GM12878 (cell line): Measurements from ENCODE around the gene IVL. TPM values are rescaled to one million over a fixed set of nuclear protein-coding genes. Genes with fewer than 3 reads are reported as not detected.

Experiments used
- ATAC-seq: fragments of 200-7000 bp; cut with Tn5 transposase; 3 replicates; pipeline ENCODE4 v1.9.1; 2020; ENCODE audit warnings: mild to moderate bottlenecking, moderate library complexity
- BruUV-seq: library from RNA; stranded (reverse); fragments of 400-500 nt; replicated peaks from 2 replicates; lab custom pipeline; 2021; lab: Mats Ljungman, UMichigan
- CTCF ChIA-PET: fragments of 300-600 bp; sonication (Branson Sonifier 250); formaldehyde crosslinking; extraction: SDS; loops from one replicate; lab custom pipeline; 2021; ENCODE audit warnings: inconsistent platforms; lab: Yijun Ruan, JAX
- POLR2A ChIA-PET: fragments of 350-600 bp; formaldehyde crosslinking; extraction: SDS; loops from one replicate; lab custom pipeline; 2021; ENCODE audit warnings: inconsistent platforms; lab: Charles Lee
- RAD21 ChIA-PET: fragments of 300-600 bp; sonication (Branson Sonifier 250); formaldehyde crosslinking; loops from one replicate; lab custom pipeline; 2023; ENCODE audit warnings: antibody characterized with exemption; ENCODE audit not compliant: unreplicated experiment; lab: Charles Lee
- SMC1A ChIA-PET: fragments of 300-600 bp; sonication (Branson Sonifier 250); formaldehyde crosslinking; loops from one replicate; lab custom pipeline; 2023; ENCODE audit not compliant: unreplicated experiment, uncharacterized antibody; lab: Charles Lee
- DNase-seq: peaks from one replicate; pipeline ENCODE4 v3.0.0-alpha.2; 2011; ENCODE audit warnings: low read depth, low spot score
- FAIRE-seq: peaks from 3 replicates; lab custom pipeline; 2011; peaks lifted over from hg19 to GRCh38; lab: Jason Lieb, UNC
- H2AFZ ChIP-seq: 2 replicates; pipeline ENCODE4 v1.6.0; 2011; ENCODE audit warnings: low read depth, low read length, control low read depth; ENCODE audit not compliant: control insufficient read depth
- H3K27ac ChIP-seq: 2 replicates; pipeline ENCODE4 v1.5.1; 2011; ENCODE audit warnings: control low read depth; ENCODE audit not compliant: control insufficient read depth, insufficient read depth
- H3K27me3 ChIP-seq, 2 experiments: replicated peaks in 1 of 2; 2 replicates each; pipeline versions ENCODE4 v1.6.0 to v1.6.1; 2011; ENCODE audit warnings: low read length in 1 of 2; ENCODE audit not compliant: control insufficient read depth in 2 of 2, insufficient read depth in 2 of 2
- H3K36me3 ChIP-seq, 2 experiments: 2 replicates each; pipeline ENCODE4 v1.5.1; 2011; ENCODE audit warnings: low read length in 1 of 2; ENCODE audit not compliant: control insufficient read depth in 2 of 2, insufficient read depth in 2 of 2
- H3K4me1 ChIP-seq: 2 replicates; pipeline ENCODE4 v1.6.1; 2011; ENCODE audit warnings: mild to moderate bottlenecking, low read length, moderate library complexity, mixed read lengths; ENCODE audit not compliant: control insufficient read depth, insufficient read depth
- H3K4me2 ChIP-seq: 2 replicates; pipeline ENCODE4 v1.6.0; 2011; ENCODE audit warnings: control low read depth; ENCODE audit not compliant: control insufficient read depth, insufficient read depth
- H3K4me3 ChIP-seq: fragments of 200-600 bp; sonication (generic); 2 replicates; pipeline ENCODE4 v1.5.1; 2016
- H3K79me2 ChIP-seq: 2 replicates; pipeline ENCODE4 v1.6.0; 2011; ENCODE audit warnings: low read length; ENCODE audit not compliant: control insufficient read depth, insufficient read depth
- H3K9ac ChIP-seq: 2 replicates; pipeline ENCODE4 v1.8.0; 2011; ENCODE audit warnings: low read length, control low read depth, mixed read lengths; ENCODE audit not compliant: control insufficient read depth, insufficient read depth
- H3K9me3 ChIP-seq: replicated peaks from 3 replicates; pipeline ENCODE4 v1.5.1; 2011; ENCODE audit warnings: mild to moderate bottlenecking, low read length; ENCODE audit not compliant: control insufficient read depth, insufficient read depth
- H4K20me1 ChIP-seq: 2 replicates; pipeline ENCODE4 v1.6.0; 2011; ENCODE audit not compliant: control insufficient read depth, insufficient read depth
- CBFB ChIP-seq: IDR thresholded peaks from 2 replicates; pipeline ENCODE4 v1.6.1; 2016; ENCODE audit warnings: antibody characterized with exemption, low read depth
- NR2C2 ChIP-seq: IDR thresholded peaks from 2 replicates; pipeline ENCODE4 v1.6.1; 2011; ENCODE audit warnings: borderline replicate concordance, low read depth; ENCODE audit not compliant: control insufficient read depth, insufficient read length
- REST ChIP-seq: IDR thresholded peaks from 2 replicates; pipeline ENCODE4 v1.6.1; 2012; ENCODE audit warnings: mild to moderate bottlenecking, low read depth, low read length
- ZBED1 ChIP-seq: IDR thresholded peaks from 2 replicates; pipeline ENCODE4 v1.6.1; 2016; ENCODE audit warnings: borderline replicate concordance
- WGBS: methylation state at CpG from one replicate; pipeline ENCODE4 v1.1.6; 2016; ENCODE audit warnings: low lambda C conversion rate; ENCODE audit not compliant: insufficient replicate concordance, insufficient coverage; ENCODE audit errors: missing lambda C conversion rate; 5-methylcytosine and 5-hydroxymethylcytosine counted together
- in situ Hi-C: fragments of 300-500 bp; cut with MboI; formaldehyde crosslinking; loops from 9 replicates; pipeline ENCODE4 v1.14.3; 2018; ENCODE audit warnings: mixed read lengths
- intact Hi-C: fragments of 100-400 bp; cut with micrococcal nuclease; formaldehyde crosslinking; loops from one replicate; pipeline ENCODE4 v1.14.2; 2022; ENCODE audit not compliant: unreplicated experiment
- polyA plus RNA-seq, 11 experiments: library from polyadenylated mRNA; depleted of rRNA in 4 of 11; unstranded in 6 of 11; stranded (reverse) in 5 of 11; fragments of >200 nt; fragmentation: Nextera tagmentation in 4 of 11; fragmentation: Illumina TruSeq in 1 of 11; extraction: Ambion mirVana in 4 of 11; extraction: Trizol in 1 of 11; gene quantifications; 1 replicate in 1 of 11; 2 replicates in 10 of 11; pipeline versions ENCODE4 v1.2.1 to v1.2.3, GENCODE V29; 2011 to 2016; ENCODE audit warnings: inconsistent platforms in 2 of 11, missing spikeins in 2 of 11, low read depth in 1 of 11
- total RNA-seq, 4 experiments: library from RNA; depleted of rRNA in 3 of 4; stranded (reverse); fragments of >200 nt in 3 of 4; fragmentation: Illumina TruSeq in 1 of 4; extraction: Trizol in 1 of 4; gene quantifications; 2 replicates each; pipeline versions ENCODE4 v1.2.1 to v1.2.3, GENCODE V29; 2013 to 2021
- TF ChIP-seq, protein P1 (sequence below): IDR thresholded peaks from 2 replicates; pipeline ENCODE4 v1.6.1; 2011; ENCODE audit warnings: borderline replicate concordance, low read depth, mild to moderate bottlenecking, moderate library complexity, mixed read lengths, low read length; ENCODE audit not compliant: insufficient read depth; ENCODE audit errors: extremely low read length

The IVL gene
- total and polyA plus RNA-seq, 10 of the 15 experiments (the other 5 are each of a cell fraction or from before 2014, with no cell fraction given), result 1.4 to 20.3 (median 13.4) TPM

DNA sequence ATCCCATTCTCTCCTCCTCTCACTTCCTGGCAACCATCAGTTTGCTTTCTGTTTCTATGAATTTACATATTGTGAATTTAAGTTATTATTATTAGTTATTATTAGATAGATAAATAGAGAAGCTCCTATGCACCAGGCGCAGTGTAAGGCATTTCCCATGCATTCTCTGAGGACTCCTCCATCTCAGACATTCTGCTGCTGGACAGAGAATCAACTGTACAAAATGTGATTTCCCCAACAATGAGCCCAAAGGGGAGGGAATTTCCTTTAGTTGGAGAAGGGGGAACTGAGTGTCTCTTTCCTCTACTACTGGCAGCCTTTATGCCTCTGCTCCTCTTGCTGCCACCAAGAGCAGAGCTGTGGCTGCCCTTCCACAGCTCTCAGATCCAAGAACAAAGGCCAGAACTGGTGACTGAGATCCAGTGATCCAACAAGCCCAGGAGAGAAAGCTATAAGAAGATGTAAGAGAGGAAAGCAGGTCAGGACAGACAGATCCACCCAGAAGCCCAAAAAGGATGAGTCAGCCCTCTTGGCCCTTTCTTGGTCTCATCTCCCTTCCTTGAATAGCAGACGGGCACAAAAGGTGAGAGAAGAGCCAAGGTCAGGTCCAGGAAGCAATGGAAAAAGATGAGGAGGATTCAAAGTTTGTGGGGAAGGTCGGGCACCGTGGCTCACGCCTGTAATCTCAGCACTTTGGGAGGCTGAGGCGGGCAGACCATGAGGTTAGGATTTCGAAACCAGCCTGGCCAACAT lies 3.5 kb upstream of the IVL start:
- ChIA-PET SMC1A (interaction anchor here (0.7 to 1.4 kb wide), 3 partner anchors 16 to 140 kb away, joined by 3 to 5 read pairs (median 3); no protein-coding TSS in a partner anchor), CTCF (interaction anchor here (1.0 to 1.8 kb wide), 4 partner anchors 9 to 35 kb away, joined by 3 to 5 read pairs (median 3); no protein-coding TSS in a partner anchor)
- in situ Hi-C loops, result no loop called here
- Histone ChIP-seq H3K4me2 (no peak overlapping the region; the same call in 1 of the 2 replicates), H3K4me1 (peaks cover 40% of the 10 kb centered on the region), H3K27ac (no peak overlapping the region), H3K9me3 (no peaks in the 10 kb centered on the region), H3K9ac (no peak overlapping the region)
- FAIRE-seq, result no peak
- ATAC-seq, result no peak
- TF ChIP-seq CBFB (no peak), ZBED1 (no peak), NR2C2 (no peak), REST (peak; percentile 67; the same call in 1 of the 2 replicates)
- TF ChIP-seq, protein P1, sequence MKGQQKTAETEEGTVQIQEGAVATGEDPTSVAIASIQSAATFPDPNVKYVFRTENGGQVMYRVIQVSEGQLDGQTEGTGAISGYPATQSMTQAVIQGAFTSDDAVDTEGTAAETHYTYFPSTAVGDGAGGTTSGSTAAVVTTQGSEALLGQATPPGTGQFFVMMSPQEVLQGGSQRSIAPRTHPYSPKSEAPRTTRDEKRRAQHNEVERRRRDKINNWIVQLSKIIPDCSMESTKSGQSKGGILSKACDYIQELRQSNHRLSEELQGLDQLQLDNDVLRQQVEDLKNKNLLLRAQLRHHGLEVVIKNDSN, result no peak
- TF ChIP-seq, all 136 proteins: peak for 1
- H3K36me3 ChIP-seq, result no peaks in the 10 kb centered on the region
- no peak overlapping the region for H3K4me3 ChIP-seq
- H3K27me3 ChIP-seq, result no peaks in the 10 kb centered on the region; a peak in 1 of 4 replicates
- no peaks in the 10 kb centered on the region for H4K20me1 ChIP-seq
- BruUV-seq, result no TSS peak
- intact Hi-C loops, result no loop called here
- no peaks in the 10 kb centered on the region for H3K79me2 ChIP-seq
- no peak for DNase-seq
- H2AFZ ChIP-seq, result no peak overlapping the region
- ChIA-PET RAD21 (interaction anchor here (1.0 to 1.6 kb wide), 2 partner anchors 9 kb away, joined by 4 read pairs; no protein-coding TSS in a partner anchor), POLR2A (interaction anchor here (0.8 kb wide), 1 partner anchor 9 kb away, joined by 6 read pairs; no protein-coding TSS in a partner anchor)
- WGBS, result 55% methylated on average over 7 of the region's 7 CpGs
